Vagina (tissue), 2 donors: ENCODE results near the gene MTCL1.

ENCODE experiments used
- POLR2A ChIP-seq, 2 donors: fragments of 450-650 bp; IDR thresholded peaks; one replicate each; pipeline ENCODE4 v1.6.1; 2017; ENCODE audit warnings: antibody characterized with exemption in 2 of 2, mild to moderate bottlenecking in 2 of 2, moderate library complexity in 2 of 2
- POLR2AphosphoS5 ChIP-seq, 2 donors: sonication (generic); formaldehyde crosslinking; IDR thresholded peaks; one replicate each; pipeline ENCODE4 v1.9.0; 2017; ENCODE audit warnings: antibody characterized with exemption in 2 of 2, mild to moderate bottlenecking in 2 of 2, low read depth in 1 of 2; ENCODE audit not compliant: insufficient read depth in 1 of 2
- TF ChIP-seq, protein P1 (sequence below), 3 experiments: fragments of 450-650 bp in 2 of 3; fragments of 200-600 bp in 1 of 3; sonication (generic) in 1 of 3; IDR thresholded peaks; one replicate each; pipeline ENCODE4 v1.5.1; 2017 to 2019; ENCODE audit warnings: antibody characterized with exemption in 3 of 3, mild to moderate bottlenecking in 2 of 3, moderate library complexity in 2 of 3

DNA sequence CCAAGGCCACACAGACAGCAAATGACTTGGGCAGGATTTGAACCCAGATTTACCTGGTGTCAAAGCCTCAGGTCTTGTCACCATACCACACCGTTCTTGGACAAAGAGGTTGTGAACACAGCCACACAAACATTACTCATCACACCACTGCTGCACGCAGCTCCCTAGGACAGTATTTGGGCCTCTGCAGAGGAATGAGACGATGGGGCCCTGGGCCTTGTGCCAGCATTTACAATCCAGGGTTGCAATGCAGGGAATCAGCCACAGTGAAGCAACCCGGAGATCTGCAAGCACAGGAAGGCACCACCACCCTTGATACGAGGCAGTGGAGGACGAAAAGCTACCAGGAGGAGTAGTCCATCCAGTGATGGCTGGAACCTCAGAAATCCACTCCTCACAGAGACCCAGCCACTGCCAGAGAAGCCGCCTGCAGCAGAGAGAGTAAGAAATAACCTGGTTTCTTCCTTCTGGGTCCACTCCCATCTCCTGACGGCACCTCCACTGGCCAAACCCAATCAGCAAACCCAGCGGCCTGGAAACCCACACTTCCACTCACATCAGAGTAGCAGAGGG, 3.7 kb upstream of the MTCL1 start:
- TF ChIP-seq, protein P1, sequence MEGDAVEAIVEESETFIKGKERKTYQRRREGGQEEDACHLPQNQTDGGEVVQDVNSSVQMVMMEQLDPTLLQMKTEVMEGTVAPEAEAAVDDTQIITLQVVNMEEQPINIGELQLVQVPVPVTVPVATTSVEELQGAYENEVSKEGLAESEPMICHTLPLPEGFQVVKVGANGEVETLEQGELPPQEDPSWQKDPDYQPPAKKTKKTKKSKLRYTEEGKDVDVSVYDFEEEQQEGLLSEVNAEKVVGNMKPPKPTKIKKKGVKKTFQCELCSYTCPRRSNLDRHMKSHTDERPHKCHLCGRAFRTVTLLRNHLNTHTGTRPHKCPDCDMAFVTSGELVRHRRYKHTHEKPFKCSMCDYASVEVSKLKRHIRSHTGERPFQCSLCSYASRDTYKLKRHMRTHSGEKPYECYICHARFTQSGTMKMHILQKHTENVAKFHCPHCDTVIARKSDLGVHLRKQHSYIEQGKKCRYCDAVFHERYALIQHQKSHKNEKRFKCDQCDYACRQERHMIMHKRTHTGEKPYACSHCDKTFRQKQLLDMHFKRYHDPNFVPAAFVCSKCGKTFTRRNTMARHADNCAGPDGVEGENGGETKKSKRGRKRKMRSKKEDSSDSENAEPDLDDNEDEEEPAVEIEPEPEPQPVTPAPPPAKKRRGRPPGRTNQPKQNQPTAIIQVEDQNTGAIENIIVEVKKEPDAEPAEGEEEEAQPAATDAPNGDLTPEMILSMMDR (IDR thresholded peaks at IDR 0.05) = no peak
- TF ChIP-seq POLR2A (IDR thresholded peaks at IDR 0.05) (no peak), POLR2AphosphoS5 (IDR thresholded peaks at IDR 0.05; ENCODE audit: insufficient read depth in 1 of 2, low read depth in 1 of 2) (no peak)
